ENCODE results near the gene ZNF512B.
"Not testable (repeated sequence)": the region's sequence is repeated elsewhere in the genome, so short reads cannot be mapped to it uniquely, and the experiment has no call there.

Gene ZNF512B

DNA sequence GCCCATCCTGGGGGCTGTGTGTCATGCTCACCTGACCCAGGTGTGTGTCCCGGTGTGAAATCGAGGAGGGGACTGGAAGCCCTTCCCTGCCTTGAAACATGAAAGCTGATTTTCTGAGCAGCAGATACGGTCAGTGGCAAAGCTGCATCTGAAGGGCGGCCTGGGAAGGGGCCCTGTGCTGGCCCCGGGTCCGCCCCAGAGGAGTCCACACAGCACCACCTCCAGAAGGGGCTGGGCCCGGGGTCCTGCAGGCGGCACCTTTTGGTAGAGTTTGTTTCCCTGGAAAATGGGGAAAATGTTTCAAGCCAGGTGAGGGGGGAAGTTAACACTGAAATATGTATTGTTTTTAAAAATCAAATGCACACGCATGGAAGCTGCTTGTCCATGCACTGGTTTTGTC, 34.3 kb downstream of the ZNF512B start:
- DNase-seq (ENCODE audit: low read depth in 2 of 3, low spot score in 1 of 3): no peak

- DNase-seq (ENCODE audit: low read depth in 2 of 3, low spot score in 1 of 3): no peak
Measured at GRCh38 chr20:63934271-63935068, 35.3 kb downstream of the ZNF512B start.

GRCh38 chr20:63933646-63934045, 36.1 kb downstream of the ZNF512B start:
- DNase-seq (ENCODE audit: low read depth in 2 of 3, low spot score in 1 of 3): no peak

GRCh38 chr20:63932606-63933160, 37.0 kb downstream of the ZNF512B start:
- DNase-seq (ENCODE audit: low read depth in 2 of 3, low spot score in 1 of 3): no peak

DNA sequence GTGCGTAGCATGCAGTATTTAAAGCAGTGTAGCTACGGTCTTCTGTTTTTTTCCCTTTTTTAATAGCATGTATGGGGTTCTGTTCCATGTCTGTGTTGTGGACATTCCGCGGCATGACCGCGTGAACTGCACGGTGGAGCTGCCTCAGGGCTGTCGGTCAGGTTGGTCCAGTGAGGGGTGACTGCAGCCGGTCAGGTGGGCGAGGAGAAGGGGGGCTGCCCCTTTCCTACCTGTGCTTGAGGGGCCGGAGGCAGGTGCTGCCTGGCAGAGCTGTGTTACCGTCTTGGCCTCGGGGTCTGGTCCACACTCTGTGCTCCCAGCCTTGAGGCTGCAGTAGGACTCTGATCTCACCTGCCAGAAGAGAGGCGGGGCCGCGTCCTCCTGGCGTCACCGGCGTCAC, 38.0 kb downstream of the ZNF512B start:
- DNase-seq (ENCODE audit: low read depth in 2 of 3, low spot score in 1 of 3): no peak

DNA sequence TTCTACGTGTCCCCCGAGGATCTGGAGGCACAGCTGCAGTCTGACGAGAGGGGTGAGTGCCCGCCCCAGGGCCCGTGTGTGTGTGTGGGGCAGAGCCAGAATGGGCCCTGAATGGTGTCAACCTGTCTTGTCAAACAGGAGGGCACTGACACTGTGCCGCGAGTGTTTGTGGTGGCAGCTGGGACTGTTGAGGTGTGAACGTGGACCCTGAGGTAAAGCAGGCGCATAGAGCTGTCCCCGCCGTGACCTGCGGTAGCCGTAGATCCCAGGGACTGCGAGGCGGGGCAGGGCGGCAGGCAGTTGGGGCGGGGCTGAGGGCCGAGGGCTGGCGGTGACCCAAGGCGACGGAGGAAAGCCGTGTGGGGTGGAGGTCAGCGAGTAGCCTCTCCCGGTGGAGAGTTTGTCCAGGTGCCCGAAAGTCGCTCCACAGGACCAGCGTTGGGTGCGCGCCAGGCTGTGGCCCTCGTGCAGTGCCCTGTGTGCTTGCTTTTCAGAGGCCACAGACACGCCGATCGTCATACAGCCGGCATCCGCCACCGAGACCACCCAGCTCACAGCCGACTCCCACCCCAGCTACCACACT, 38.7 kb downstream of the ZNF512B start:
- DNase-seq (ENCODE audit: low read depth in 2 of 3, low spot score in 1 of 3): no peak

DNA sequence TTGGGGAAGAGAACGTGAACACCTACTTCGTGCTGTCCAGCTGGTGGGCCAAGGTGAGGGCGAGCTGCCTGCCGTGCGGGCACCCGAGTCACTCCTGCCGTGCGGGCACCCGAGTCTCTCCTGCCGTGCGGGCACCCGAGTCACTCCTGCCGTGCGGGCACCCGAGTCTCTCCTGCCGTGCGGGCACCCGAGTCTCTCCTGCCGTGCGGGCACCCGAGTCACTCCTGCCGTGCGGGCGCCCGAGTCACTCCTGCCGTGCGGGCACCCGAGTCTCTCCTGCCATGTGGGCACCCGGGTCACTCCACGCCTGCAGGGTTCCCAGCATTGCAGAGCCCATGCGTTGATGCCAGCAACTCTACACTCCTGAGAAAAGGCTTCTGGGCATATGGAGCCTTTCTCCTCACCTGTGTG, 40.3 kb downstream of the ZNF512B start:
- not testable (repeated sequence) for DNase-seq (ENCODE audit: low read depth in 2 of 3, low spot score in 1 of 3)

DNA sequence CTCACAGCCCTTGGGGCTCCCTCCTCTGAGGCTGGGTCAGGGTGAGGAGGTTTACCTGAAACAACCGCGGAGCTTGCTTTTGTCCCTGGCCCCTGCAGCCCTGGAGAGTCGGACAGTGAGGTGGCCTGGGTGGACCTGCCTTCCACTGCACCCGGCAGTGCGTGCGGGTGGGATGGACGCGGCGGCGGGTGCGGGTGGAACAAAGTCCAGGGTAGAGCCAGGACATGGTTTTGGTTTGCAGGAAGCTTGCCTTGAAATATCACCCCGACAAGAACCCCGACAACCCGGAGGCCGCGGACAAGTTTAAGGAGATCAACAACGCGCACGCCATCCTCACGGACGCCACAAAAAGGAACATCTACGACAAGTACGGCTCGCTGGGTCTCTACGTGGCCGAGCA, 40.7 kb downstream of the ZNF512B start:
- no peak for DNase-seq (ENCODE audit: low read depth in 2 of 3, low spot score in 1 of 3)

DNA sequence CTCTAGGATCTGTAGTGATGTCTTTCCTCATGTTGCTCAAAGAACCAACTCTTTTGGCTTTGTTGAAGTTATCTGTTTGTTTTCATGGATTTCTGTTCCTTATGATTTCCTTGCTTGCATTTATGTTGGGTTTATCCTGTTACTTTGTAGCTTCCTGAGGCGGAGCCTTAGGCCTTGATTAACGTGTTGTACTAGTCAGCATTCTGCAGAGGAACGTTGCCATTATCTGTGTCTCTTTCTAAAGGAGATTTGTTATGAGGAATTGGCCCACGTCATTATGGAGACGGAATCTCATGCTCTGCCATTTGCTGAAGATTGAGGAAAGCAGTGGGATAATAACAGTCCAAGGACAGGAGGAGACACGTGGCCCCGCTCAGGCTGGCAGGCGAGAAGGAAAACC, 43.4 kb downstream of the ZNF512B start:
- DNase-seq (ENCODE audit: low read depth in 2 of 3, low spot score in 1 of 3): no peak

- DNase-seq (ENCODE audit: low read depth in 2 of 3, low spot score in 1 of 3): no peak
Measured at GRCh38 chr20:63924241-63924640, 45.5 kb downstream of the ZNF512B start.

GRCh38 chr20:63923651-63924050, 46.1 kb downstream of the ZNF512B start:
- no peak for DNase-seq (ENCODE audit: low read depth in 2 of 3, low spot score in 1 of 3)

DNA sequence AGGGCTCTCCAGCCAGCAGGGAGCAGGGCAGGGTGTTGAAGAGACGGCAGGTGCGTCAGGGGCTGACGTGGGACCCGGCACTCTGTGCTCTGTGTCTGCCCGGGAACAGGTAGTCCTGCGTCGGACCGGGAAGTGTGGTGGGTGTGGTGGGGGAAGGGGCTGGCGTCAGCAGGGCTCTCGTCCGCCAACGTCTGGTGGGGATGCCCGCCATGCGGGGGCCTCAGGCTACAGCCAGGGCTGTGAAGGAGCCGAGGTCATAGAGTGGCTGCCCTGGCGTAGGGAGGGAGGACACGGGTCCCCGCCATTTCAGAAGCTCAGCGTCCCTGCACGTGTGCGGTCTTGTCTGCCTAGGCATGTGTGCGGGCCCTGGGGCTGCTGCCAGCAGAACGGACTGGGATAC, 49.5 kb downstream of the ZNF512B start:
- DNase-seq (ENCODE audit: low read depth in 2 of 3, low spot score in 1 of 3): no peak

GRCh38 chr20:63919130-63919529, 50.6 kb downstream of the ZNF512B start:
- DNase-seq (ENCODE audit: low read depth in 2 of 3, low spot score in 1 of 3): no peak

GRCh38 chr20:63917811-63918210, 51.9 kb downstream of the ZNF512B start:
- DNase-seq (ENCODE audit: low read depth in 2 of 3, low spot score in 1 of 3): no peak

GRCh38 chr20:63916371-63916939, 53.3 kb downstream of the ZNF512B start:
- DNase-seq (ENCODE audit: low read depth in 2 of 3, low spot score in 1 of 3): not testable (repeated sequence)

DNA sequence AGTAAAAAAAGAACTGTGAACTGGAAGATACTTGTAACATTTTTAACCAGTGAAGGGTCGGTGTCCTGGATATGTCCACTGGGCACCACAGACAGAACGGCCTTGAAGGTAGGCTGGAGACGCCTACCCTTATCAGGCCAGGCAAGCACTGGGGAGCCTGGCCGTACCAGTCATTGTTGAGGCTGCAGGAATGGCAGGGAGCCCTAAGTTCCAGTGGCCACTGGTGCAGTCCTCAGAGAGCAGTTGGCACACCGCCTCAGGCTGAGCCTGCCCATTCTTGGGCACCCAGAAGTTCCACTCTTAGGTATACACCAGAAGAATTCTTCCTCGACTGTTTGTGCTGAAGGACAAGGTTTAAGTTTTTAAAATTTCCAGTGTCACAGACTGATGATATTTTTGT, 54.3 kb downstream of the ZNF512B start:
- no peak for DNase-seq (ENCODE audit: low read depth in 2 of 3, low spot score in 1 of 3)

DNA sequence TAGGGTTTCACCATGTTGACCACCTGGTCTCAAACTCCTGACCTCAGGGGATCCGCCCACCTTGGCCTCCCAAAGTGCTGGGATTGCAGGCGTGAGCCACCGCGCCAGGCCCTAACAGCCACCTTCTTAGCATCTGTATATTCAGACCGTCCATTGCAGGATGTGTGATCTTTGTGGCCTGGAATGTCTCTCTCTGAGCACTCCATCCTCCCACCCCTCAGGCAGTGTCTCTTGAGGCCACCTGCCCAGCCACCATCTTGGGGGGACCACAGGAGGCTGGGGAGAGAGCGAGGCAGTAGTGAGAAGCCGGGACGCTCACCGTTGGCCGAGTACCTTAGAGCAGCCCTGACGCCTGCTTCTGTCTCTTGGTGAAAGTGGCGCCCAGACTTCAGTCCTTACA, 56.0 kb downstream of the ZNF512B start:
- DNase-seq (ENCODE audit: low read depth in 2 of 3, low spot score in 1 of 3): no peak

- DNase-seq (ENCODE audit: low read depth in 2 of 3, low spot score in 1 of 3): no peak
Measured at GRCh38 chr20:63911176-63911575, 58.6 kb downstream of the ZNF512B start.

GRCh38 chr20:63908008-63908682, 61.6 kb downstream of the ZNF512B start:
- no peak for DNase-seq (ENCODE audit: low read depth in 2 of 3, low spot score in 1 of 3)
